NCI-H1105 (cell line): ENCODE results near the gene DYNC2H1.

ENCODE experiments used
- DNase-seq: peaks from one replicate; lab custom pipeline; 2025; lab: John Stamatoyannopoulos, UW

Gene DYNC2H1

DNA sequence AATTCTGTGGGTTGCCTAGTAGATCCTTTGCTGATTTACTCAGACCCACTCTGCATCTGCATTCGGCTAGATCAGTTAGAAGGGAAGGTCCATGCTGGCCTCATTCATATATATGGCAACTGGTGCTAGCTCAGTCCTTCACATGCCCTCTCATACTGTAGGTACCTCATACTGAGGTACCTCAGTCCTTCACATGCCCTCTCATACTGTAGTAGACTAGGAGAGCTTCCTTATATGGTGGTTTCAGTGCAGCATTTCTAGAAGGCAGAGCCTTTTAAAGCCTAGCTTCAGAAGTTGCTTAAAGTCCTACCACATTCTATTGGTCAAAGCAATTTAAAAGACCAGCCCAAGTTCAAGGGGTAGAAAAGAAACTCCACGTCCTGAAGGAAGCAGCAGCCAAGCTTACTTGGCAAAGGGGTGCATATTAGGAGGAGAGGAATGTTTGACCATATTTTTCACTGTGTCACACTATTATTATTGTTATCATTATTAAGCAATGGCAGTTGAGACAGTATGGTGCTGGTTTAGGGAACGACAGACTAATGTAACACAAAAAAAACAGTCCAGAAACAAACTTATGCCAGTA, 356.4 kb downstream of the DYNC2H1 start:
- DNase-seq, result no peak

DNA sequence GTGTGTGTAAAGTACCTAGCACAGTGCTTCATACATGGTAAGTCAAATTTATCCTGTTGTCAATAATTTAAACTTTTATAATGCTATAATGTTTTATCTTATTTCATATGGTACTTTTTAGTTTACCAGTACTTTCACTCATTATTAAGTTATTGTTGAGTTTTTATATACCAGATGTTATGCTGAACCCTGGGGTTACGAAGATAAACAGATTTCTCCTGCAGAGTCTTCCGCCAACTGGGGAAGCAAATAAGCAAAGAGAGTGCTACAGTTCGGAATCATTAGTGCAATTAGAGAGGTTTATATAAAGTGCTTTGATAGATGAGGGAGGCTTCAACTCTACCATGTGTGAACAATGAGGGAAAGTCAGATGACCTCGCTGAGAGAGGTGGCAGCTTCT, 362.3 kb downstream of the DYNC2H1 start:
- DNase-seq, result no peak

DNA sequence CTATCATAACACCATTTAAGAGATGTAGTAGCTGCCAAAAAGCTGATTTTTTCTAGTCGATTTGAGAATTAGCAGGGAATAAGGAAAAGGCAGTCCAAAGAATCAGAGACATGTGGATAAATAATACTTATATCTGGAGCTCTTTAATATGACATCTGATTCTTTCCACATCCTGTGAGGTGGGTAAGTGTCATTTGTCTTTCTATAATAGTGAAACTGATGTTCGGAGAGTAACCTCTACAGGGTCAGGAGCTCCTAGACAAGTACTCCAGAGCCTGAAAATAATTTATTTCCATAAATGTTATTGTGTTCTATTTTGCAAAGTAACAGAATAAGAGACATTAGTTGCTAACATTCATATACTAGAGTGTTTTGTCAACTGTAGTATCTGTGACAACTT, 367.6 kb downstream of the DYNC2H1 start:
- no peak for DNase-seq

DNA sequence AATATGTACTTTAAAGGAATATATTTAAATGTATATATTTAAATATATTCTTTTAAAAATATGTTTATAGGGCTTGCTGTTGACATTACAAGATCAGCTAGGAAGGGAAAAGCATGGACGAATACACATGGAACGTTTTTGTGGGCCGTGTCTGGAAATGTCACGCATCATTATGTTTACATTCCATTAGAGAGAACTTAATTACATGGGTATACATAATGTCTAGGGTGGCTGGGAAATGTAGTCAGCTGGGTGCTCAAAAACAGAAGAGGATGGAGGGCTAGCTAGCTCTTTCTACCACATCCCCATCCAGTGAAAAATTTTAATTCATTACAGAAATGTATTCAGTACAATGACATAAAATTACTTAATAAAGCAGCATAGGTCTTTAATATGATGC, 371.2 kb downstream of the DYNC2H1 start:
- DNase-seq, result no peak

DNA sequence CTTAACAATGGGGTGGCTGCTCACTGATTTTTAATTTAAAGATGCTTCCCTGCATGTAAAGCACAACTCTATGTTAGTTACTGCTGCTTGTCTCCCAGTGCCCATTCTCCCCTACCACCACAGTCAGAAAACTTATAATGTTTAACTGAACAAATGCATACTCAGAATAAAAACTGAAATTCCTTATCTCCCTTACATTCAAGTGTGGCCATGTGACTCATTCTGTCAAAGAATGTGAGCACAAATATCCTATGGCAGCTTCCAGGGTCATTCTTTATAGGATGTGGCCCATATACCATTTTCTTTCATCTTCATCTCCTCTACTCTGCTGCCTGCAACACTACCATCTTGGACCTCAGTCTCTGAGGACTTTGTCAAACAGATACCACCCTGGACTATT, 374.8 kb downstream of the DYNC2H1 start:
- no peak for DNase-seq

DNA sequence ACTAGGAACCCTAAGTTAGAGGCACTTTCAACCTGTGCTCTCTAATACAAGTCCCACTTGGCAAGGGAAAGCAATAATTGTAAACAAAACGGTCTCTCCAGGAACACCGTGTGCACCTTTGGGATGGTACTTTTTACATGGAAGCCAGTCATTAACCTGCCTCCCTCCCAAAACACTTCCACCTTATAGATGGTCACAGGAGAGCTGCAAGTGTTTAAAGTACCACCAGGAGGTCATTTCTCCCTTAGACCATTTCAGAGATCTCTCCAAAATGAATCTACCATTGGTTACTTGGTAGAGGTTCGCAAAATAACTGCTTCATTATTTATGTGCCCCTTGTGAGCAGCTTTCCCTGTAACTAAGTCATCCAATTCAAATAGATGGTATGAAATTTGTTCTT, 375.3 kb downstream of the DYNC2H1 start:
- DNase-seq, result no peak

DNA sequence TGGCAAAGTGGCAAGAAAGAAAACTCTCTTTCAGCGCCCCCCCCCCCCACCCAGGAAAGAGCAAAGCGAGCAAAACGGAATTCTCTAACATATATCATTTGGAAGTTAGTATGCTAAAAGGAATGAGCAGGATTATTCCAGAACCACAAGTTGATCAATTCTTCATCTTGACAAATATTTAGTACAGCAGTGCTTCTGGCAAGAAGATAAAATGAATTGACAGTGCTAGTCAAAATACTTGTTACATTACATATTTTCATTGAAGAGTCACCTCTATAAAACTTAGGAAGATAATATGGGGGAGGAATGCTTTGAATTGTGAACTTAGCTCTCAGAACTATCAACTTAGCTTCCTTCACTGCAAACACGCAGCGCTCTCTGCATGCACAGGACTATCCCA, 377.4 kb downstream of the DYNC2H1 start:
- DNase-seq, result no peak

DNA sequence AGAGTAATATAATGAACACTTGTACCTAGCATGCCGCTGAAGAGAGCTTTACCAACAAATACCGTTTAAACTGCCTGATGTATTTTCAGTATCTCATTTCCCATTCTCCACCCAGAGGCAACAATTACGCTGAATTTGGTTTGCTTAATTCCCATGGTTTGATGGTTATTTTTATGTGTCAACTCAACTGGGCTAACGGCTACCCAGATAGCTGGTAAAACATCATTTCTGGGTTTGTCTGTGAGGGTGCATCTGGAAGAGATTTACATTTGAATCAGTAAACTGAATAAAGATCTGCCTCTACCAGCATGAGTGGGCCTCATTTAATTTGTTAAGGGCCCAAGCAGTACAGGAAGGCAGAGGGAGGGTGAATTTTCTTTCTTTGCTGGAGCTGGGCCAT, 377.9 kb downstream of the DYNC2H1 start:
- DNase-seq, result no peak

DNA sequence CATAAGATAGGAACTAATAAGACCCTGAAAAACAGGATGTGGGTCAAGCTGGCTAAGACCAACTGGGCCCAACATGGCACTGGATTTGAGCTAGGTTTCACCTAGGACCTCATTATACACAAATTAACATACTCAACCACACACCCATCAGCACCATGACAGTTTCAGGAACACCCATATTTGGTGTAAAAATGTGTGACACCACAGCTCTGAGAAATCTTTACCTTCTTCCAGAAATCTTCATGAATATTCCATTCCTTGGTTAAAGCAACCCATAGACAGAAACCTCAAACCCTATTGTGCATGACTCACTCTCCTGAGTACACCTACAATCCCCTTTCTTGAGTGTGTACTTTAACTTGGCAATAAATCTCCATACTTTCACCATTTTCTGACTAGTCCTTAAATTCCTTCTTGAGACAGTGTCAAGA, 378.8 kb downstream of the DYNC2H1 start:
- DNase-seq, result no peak

DNA sequence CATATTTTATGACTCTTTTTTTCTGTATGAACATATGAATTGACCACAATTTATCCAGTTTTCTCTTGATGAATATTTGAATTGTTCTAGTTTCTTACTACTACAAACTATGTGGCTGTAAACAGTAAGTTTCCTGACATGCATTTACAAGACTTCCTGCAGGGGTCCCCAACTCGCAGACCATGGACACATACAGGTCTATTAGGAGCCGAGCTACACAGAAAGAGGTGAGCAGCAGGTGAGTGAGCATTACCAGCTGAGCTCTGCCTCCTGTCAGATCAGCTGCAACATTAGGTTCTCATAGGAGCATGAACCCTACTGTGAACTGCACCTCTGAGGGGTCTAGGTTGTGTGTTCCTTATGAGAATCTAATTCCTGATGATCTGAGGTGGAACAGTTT, 379.4 kb downstream of the DYNC2H1 start:
- DNase-seq, result no peak

DNA sequence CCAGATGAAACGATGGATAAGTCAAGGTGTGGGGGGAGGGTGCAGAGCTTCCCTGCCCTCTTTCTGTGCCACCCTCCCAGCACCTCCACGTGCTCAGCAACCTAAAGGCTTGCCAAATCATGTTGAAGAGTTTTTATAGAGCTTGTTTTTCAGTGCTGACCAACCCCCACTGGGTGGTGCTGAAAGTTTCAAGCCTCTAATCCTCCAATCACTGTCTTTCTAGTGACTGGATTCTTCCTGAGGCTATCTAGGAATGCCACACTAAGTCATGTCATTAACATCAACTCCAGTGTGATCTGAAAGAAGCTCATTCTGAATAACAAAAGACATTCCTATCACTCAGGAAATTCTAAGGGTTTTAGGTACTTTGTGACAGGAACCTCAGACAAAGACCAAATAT, 382.6 kb downstream of the DYNC2H1 start:
- no peak for DNase-seq

DNA sequence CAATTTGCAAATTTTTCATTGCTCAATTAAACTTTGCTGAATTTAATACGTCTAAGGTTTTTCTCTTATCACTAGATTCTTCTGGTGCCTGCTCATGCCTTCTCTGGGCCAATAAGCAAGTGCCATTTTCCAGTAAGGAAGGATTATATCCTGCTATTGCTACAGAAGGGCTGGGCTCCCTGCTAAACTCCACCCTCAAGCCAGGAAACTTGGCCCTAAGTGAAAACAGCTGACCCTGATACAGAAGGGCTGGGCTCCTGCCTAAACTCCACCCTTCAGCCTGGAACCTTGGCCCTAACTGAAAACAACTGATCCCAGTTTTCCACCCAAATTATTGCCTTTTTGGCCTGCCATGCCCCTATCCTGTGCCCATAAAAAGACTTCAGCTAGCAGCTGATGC, 385.3 kb downstream of the DYNC2H1 start:
- DNase-seq, result no peak

DNA sequence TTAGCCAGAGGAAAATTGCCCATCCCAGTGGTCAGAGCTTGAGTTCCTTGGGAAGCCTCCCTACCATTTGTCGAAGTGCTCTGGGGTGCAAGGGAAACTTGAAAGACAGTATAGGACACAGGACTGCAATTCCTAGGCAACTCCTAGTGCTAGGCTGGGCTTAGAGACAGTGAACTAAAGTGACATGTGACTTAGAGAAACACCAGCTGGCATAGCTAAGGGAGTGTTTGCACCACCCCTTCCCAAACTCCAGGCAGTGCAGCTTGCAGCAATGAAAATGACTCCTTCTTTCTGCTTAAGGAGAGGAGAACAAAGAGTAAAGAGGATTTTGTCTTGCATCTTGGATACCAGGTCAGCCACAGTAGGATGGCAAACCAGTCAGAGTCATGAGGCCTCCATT, 388.0 kb downstream of the DYNC2H1 start:
- DNase-seq, result no peak

DNA sequence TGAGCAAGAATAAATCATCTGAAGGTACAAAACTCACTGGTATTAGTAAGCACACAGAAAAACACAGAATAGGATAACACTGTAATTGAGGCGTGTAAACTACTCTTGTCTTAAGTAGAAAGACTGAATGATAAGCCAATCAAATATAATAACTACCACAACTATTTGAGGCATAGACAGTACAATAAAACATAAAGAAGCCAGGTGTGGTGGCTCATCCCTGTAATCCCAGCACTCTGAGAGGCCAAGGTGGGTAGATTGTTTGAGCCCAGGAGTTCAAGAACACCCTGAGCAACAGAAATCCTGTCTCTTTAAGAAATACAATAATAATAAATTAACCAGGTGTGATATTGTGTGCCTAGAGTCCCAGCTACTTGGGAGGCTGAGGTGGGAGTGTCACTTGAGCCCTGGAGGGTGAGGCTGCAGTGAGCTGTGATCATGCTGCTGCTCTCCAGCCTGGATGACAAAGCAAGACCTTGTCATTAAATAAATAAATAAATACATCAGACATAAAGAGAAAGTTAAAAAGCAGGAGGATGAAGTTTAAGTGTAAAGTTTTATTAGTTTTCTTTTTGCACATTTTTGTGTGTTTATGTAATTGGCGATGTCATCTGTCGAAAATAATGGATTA, 390.6 kb downstream of the DYNC2H1 start:
- DNase-seq, result no peak

DNA sequence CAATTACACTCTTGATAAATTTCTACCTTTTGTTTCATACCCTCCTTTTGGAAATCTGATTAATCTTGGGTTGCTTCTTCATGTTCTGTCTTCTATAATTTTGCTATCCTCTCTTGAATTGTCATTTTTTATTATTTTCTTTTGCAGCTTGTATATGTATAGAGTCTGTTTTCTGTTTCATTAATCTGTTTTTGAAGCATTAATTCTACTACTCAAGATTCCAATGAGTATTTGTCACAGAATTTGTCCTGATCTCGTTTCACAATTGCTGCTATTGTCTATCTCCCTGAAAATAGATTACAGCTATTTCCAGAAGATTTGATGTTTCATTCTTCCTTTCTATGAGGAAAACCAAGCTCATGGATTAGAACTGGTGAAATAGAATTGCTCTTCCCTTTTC, 406.1 kb downstream of the DYNC2H1 start:
- DNase-seq, result no peak

DNA sequence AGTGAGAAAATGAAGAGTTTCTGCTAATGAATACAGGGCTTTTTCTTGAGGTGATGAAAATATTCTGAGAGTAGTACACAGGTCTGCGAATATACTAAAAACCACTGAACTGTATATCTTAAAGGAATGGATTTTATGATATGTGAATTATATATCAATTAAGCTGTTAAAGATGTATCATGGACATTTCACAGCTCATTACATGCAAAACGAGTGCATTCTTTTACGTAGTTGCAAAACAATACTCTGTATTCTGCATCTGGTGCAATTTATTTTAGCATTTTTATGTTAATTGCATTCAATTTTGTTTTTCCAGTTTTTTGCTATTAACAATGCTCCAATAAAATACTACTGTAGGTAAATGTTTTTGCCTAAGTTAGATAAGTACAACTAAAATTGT, 411.6 kb downstream of the DYNC2H1 start:
- no peak for DNase-seq

DNA sequence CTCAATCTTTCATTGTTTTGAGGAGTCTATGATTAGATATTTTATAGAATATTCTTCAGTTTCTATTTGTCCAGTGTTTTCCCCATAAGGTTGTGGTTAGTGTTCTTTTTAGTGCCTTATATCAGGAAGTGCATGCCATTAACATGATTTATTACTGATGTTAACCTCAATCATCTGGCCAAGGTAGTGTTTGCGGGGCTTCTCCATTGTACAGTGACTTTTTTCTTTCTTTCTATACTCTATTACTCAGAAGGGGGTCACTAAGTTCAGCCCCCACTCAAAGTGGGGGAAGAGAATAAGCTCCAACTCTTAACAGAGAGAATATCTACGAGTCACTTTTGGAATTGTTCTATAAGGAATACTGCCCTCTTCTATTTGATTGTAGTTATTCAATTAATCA, 415.8 kb downstream of the DYNC2H1 start:
- DNase-seq, result no peak

DNA sequence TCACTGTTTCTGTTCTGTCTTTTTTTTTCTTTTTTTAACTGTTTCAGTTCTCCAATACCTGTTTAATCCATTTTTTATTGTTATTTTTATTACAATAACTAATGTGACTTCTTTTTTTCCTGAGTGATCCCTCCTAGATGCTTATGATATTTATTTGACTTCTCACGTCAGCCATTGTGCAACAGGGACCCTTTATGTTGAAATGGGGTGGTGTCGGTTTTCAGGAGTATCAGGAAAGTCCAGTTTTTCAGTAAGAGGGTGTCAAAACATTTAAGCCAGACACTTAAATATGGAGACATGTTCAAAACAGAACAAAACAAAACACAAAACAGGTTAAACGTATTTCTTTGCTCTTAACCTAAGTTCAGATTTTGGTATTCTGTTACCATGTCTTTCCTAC, 418.8 kb downstream of the DYNC2H1 start:
- DNase-seq, result no peak

DNA sequence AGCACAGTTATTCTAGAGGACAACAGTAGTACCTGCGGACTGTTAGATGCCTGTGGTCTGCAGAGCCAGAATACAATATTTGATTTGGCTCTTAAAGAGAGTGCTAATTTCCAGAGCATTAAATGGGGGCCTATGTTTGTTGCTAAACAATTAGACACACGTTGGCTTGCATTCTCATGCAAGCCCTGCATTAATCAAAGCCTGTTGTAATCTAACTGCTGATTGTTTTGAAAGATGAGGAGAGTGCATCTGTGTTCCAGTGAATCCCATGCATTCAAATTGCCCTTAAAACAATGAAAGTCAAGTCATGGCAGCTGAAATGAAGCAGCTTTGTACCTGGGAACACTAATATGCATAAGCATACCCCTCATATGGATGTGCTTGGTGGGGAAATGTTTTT, 419.4 kb downstream of the DYNC2H1 start:
- no peak for DNase-seq

DNA sequence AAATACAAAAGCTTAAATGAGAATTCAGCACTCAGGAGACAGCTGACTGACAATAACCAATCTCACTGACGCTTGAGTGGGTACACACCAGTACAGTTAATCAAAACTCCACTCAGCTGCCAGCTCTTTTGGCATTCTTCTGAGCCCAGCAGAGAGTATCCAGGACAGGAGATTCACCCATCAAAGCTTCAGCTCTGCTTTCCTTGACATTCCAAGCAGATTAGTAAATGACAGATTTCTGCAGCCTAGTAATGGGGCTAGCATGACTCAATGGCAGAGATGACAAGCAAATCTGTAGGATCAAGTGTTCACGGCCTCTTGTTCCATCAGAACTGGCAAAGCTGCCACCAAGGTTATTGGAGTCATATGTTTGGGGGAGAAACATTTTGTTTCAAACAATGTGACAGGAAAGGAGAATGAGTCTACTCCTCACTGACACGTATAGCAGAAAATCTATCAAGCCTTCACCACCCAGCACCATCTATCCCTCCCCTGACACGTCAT, 420.0 kb downstream of the DYNC2H1 start:
- DNase-seq, result no peak
